Gastroesophageal sphincter (tissue), 4 donors: ENCODE results near the gene AACS. TPM values are rescaled to one million over a fixed set of nuclear protein-coding genes. Genes with fewer than 3 reads are reported as not detected.

Source experiments
- ATAC-seq: fragments of 150-250 bp; one replicate; pipeline ENCODE4 v1.9.1; 2016; ENCODE audit warnings: mild to moderate bottlenecking, moderate library complexity
- H3K27ac ChIP-seq, 4 donors: fragments of 200-600 bp; sonication (generic) in 3 of 4; 1 replicate in 3 of 4; 2 replicates in 1 of 4; pipeline ENCODE4 v1.5.1; 2016 to 2019
- H3K27me3 ChIP-seq: fragments of 200-600 bp; sonication (generic); one replicate; pipeline ENCODE4 v1.5.1; 2019
- H3K36me3 ChIP-seq, 2 donors: fragments of 200-600 bp; sonication (generic); one replicate each; pipeline ENCODE4 v1.5.1; 2019; ENCODE audit warnings: control low read depth in 1 of 2
- H3K4me1 ChIP-seq, 3 donors: fragments of 200-600 bp; sonication (generic); 1 replicate in 2 of 3; 2 replicates in 1 of 3; pipeline ENCODE4 v1.5.1; 2016 to 2019; ENCODE audit warnings: control low read depth in 2 of 3
- H3K4me3 ChIP-seq, 2 donors: fragments of 200-600 bp; sonication (generic); one replicate each; pipeline ENCODE4 v1.5.1; 2019; ENCODE audit warnings: mild to moderate bottlenecking in 1 of 2, moderate library complexity in 1 of 2
- H3K9me3 ChIP-seq, 3 donors: fragments of 200-600 bp; sonication (generic); one replicate each; pipeline ENCODE4 v1.5.1; 2017 to 2019; ENCODE audit warnings: control low read depth in 2 of 3
- CTCF ChIP-seq, 4 experiments: fragments of 200-600 bp in 2 of 4; fragments of 450-650 bp in 2 of 4; sonication (generic) in 1 of 4; IDR thresholded peaks; one replicate each; pipeline ENCODE4 v1.5.1; 2017 to 2019; ENCODE audit warnings: antibody characterized with exemption in 4 of 4, mild to moderate bottlenecking in 2 of 4, moderate library complexity in 2 of 4
- EP300 ChIP-seq: sonication (generic); formaldehyde crosslinking; IDR thresholded peaks from one replicate; pipeline ENCODE4 v1.6.1; 2017; ENCODE audit warnings: antibody characterized with exemption, mild to moderate bottlenecking
- POLR2A ChIP-seq, 2 donors: fragments of 450-650 bp; IDR thresholded peaks; one replicate each; pipeline ENCODE4 v1.6.1; 2017; ENCODE audit warnings: antibody characterized with exemption in 2 of 2, mild to moderate bottlenecking in 2 of 2, moderate library complexity in 1 of 2
- POLR2AphosphoS5 ChIP-seq: sonication (generic); formaldehyde crosslinking; IDR thresholded peaks from one replicate; pipeline ENCODE4 v1.6.1; 2017; ENCODE audit warnings: antibody characterized with exemption
- WGBS, 2 donors: methylation state at CpG; one replicate each; pipeline ENCODE4 v1.1.5; 2018; ENCODE audit warnings: low coverage in 1 of 2; 5-methylcytosine and 5-hydroxymethylcytosine counted together
- total RNA-seq, 4 donors: library from RNA; depleted of rRNA; stranded (reverse); fragments of >200 nt; gene quantifications; one replicate each; pipeline ENCODE4 v1.1.0, GENCODE V29; 2016

The AACS gene
- total RNA-seq, 4 donors from 2014 or later: 10.3 to 14.6 (median 11.8) TPM

DNA sequence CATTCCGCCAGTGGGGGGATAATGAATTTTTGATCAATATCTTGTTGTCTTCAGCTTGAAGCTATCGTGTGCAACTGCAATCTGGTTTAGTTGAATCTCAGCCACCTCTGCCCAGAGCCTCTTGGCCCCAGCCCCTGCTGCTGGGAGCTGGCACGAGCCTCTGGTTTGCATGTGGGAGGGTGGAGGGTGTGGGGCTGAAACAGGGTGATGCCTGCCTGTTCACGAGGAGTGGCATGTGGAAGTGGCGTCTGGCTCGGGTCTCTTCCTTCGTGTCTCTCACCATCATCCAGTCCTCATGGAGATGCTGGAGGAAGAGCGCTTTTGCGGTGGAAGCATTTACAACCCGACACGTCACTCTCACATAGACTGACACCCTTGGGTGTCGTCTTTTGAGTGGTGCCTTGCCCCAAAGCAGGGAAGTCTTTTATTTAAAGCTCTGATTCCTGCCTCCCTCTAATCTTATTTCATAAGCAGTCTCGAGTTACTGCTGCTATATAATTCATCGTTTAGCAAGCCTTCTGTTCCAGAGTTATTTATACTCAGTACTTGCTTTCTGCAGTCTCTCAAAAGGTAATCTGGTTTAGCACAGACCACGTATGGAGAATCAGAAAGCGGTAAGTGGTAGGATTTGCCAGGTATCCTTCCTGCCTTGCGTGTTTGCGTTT, 64.5 kb downstream of the AACS start:
- Histone ChIP-seq H3K9me3 (no peaks in the 10 kb centered on the region), H3K4me3 (no peak overlapping the region), H3K27me3 (no peaks in the 10 kb centered on the region), H3K4me1 (no peaks in the 10 kb centered on the region), H3K27ac (no peak overlapping the region), H3K36me3 (peaks cover 0 to 88% of the 10 kb centered on the region in 2 donors)
- TF ChIP-seq CTCF (IDR thresholded peaks at IDR 0.05) (no peak), EP300 (no peak), POLR2A (IDR thresholded peaks at IDR 0.05) (no peak), POLR2AphosphoS5 (no peak)
- ATAC-seq: no peak
- WGBS, 2 donors: 81 to 94% methylated on average over 8 to 13 of the region's 18 CpGs

GRCh38 chr12:125131958-125132357, 66.7 kb downstream of the AACS start:
- no peak overlapping the region for H3K27ac ChIP-seq
- no peaks in the 10 kb centered on the region for H3K4me1 ChIP-seq
- no peak overlapping the region for H3K4me3 ChIP-seq
- H3K27me3 ChIP-seq: no peaks in the 10 kb centered on the region
- no peaks in the 10 kb centered on the region for H3K9me3 ChIP-seq
- ATAC-seq: no peak
- no peak for TF ChIP-seq POLR2A (IDR thresholded peaks at IDR 0.05)
- TF ChIP-seq POLR2AphosphoS5: no peak
- no peak for TF ChIP-seq CTCF (IDR thresholded peaks at IDR 0.05)
- no peak for TF ChIP-seq EP300
- H3K36me3 ChIP-seq: peaks cover 0 to 90% of the 10 kb centered on the region in 2 donors
- 83 to 90% methylated on average over 7 to 8 of the region's 8 CpGs for WGBS, 2 donors

DNA sequence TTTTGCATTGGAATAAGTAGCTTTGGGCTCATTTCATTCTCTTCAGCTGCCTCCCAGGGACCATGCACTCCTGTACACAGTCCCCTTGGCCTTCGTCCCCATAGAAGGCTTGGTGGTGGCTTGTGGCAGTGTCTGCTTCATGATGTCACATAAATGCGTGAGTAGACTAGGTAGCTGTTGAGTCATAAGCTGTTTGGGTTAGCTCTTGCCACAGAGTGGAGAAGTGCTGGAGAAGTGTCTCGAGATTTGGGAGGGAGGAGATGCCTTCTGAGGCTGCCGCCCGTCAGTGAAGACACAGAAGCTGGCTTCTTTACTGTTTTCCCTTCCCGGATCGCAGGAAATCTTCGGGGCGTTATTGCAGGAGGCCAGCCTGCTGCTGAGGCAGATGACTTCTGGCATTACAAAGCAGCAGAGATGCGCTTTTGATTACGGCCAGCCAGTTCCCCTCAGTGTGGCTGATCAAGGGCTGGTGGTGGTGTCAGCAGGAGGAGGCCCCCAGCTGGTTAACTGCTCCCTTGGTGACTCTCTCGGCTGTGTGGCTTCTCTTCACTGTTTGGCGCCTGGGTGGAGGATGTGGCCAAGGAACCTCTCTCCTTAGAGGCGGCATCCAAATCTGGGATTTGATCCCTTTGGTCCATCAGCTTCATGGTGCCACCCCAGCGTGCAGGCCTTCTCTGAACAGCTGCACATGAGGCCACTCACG, 67.6 kb downstream of the AACS start:
- 96 to 98% methylated on average over 3 to 5 of the region's 16 CpGs for WGBS, 2 donors
- peaks cover 0 to 90% of the 10 kb centered on the region in 2 donors for H3K36me3 ChIP-seq
- no peaks in the 10 kb centered on the region for H3K9me3 ChIP-seq
- no peak for ATAC-seq
- no peak for TF ChIP-seq POLR2A (IDR thresholded peaks at IDR 0.05)
- no peak for TF ChIP-seq EP300
- no peak for TF ChIP-seq POLR2AphosphoS5
- no peak for TF ChIP-seq CTCF (IDR thresholded peaks at IDR 0.05)
- H3K27ac ChIP-seq: no peak overlapping the region
- no peaks in the 10 kb centered on the region for H3K4me1 ChIP-seq
- H3K27me3 ChIP-seq: no peaks in the 10 kb centered on the region
- no peak overlapping the region for H3K4me3 ChIP-seq

GRCh38 chr12:125133616-125134015, 68.4 kb downstream of the AACS start:
- H3K9me3 ChIP-seq: no peaks in the 10 kb centered on the region
- H3K27me3 ChIP-seq: no peaks in the 10 kb centered on the region
- peaks cover 0 to 88% of the 10 kb centered on the region in 2 donors for H3K36me3 ChIP-seq
- no peak for TF ChIP-seq POLR2AphosphoS5
- H3K4me3 ChIP-seq: no peak overlapping the region
- WGBS, 2 donors: no CpG with 5 or more reads among the region's 12 CpGs
- H3K27ac ChIP-seq: no peak overlapping the region
- H3K4me1 ChIP-seq: no peaks in the 10 kb centered on the region
- ATAC-seq: no peak

DNA sequence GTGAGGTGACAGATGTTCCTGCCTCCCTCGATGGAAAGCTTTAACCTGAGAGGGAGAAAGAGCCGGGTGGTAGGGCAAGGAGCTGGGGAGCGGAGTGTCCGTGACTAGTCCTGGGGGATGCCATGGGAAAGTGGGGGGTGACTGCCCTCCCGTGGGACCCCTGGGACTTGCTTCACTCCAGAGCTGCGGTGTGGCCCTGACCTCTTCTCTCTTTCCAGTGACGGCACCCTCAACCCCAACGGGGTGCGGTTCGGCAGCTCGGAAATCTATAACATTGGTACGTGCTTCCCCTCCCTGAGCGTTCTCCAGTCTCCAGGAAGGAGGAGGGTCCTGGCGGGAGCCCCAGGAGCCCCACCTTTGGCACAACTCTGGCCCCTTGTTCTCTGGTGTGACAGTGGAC, 69.3 kb downstream of the AACS start:
- WGBS, 2 donors: 70 to 85% methylated on average over 2 to 11 of the region's 14 CpGs
- Histone ChIP-seq H3K9me3 (no peaks in the 10 kb centered on the region), H3K27ac (no peak overlapping the region), H3K27me3 (no peaks in the 10 kb centered on the region), H3K36me3 (peaks cover 0 to 88% of the 10 kb centered on the region in 2 donors), H3K4me3 (no peak overlapping the region), H3K4me1 (no peaks in the 10 kb centered on the region)
- ATAC-seq: no peak
- no peak for TF ChIP-seq POLR2A (IDR thresholded peaks at IDR 0.05)
- TF ChIP-seq POLR2AphosphoS5: no peak
- no peak for TF ChIP-seq EP300
- no peak for TF ChIP-seq CTCF (IDR thresholded peaks at IDR 0.05)
